LHCN-M2 (cell line): Measurements from ENCODE around the gene IL21. TPM values are rescaled to one million over a fixed set of nuclear protein-coding genes. Genes with fewer than 3 reads are reported as not detected.
A peak's percentile ranks its signal among the peaks of the same experiment; 100 is the strongest.
"Not testable (repeated sequence)": the region's sequence is repeated elsewhere in the genome, so short reads cannot be mapped to it uniquely, and the experiment has no call there.

Source experiments
- DNase-seq: peaks from one replicate; pipeline ENCODE4 v3.0.0-alpha.2; 2012; ENCODE audit warnings: low read depth
- polyA plus RNA-seq: library from polyadenylated mRNA; unstranded; fragments of >200 nt; gene quantifications from one replicate; pipeline ENCODE4 v1.2.1, GENCODE V29; 2012; ENCODE audit warnings: missing spikeins
- total RNA-seq: library from RNA; depleted of rRNA; stranded (reverse); fragments of >200 nt; gene quantifications from 2 replicates; pipeline ENCODE4 v1.2.3, GENCODE V29; 2014; rRNA removed

The IL21 gene
- not detected in 2 replicates for total RNA-seq
- polyA plus RNA-seq: not detected

GRCh38 chr4:122621016-122621507, at the start of gene IL21:
Gene IL21 (minus strand): TSS chr4:122621066. CDS start chr4:122621011, 55 bp downstream.
- DNase-seq: no peak

GRCh38 chr4:122669911-122670738, 49.3 kb upstream of the IL21 start:
- no peak for DNase-seq

- peak; percentile 95 for DNase-seq
Observed at GRCh38 chr4:122668241-122668640, 47.4 kb upstream of the IL21 start.

- peak; percentile 97 for DNase-seq
Observed at GRCh38 chr4:122666527-122667245, 45.8 kb upstream of the IL21 start.

- peak; percentile 46 for DNase-seq
Observed at GRCh38 chr4:122665161-122665929, 44.5 kb upstream of the IL21 start.

- peak; percentile 28 for DNase-seq
Observed at GRCh38 chr4:122663814-122664610, 43.1 kb upstream of the IL21 start.

GRCh38 chr4:122663291-122663690, 42.4 kb upstream of the IL21 start:
- DNase-seq: no peak

GRCh38 chr4:122662701-122663100, 41.8 kb upstream of the IL21 start:
- DNase-seq: no peak

- DNase-seq: peak; percentile 9
Observed at GRCh38 chr4:122661176-122662160, 40.6 kb upstream of the IL21 start.

- DNase-seq: no peak
Observed at GRCh38 chr4:122658818-122659295, 38.0 kb upstream of the IL21 start.

GRCh38 chr4:122658377-122658776, 37.5 kb upstream of the IL21 start:
- no peak for DNase-seq

- DNase-seq: no peak
Observed at GRCh38 chr4:122657553-122657952, 36.7 kb upstream of the IL21 start.

- DNase-seq: not testable (repeated sequence)
Observed at GRCh38 chr4:122656583-122656982, 35.7 kb upstream of the IL21 start.

GRCh38 chr4:122652379-122652778, 31.5 kb upstream of the IL21 start:
- peak; percentile 69 for DNase-seq

GRCh38 chr4:122650148-122650547, 29.3 kb upstream of the IL21 start:
- no peak for DNase-seq

GRCh38 chr4:122647656-122648055, 26.8 kb upstream of the IL21 start:
- DNase-seq: no peak

GRCh38 chr4:122643257-122643656, 22.4 kb upstream of the IL21 start:
- DNase-seq: no peak

GRCh38 chr4:122639181-122639580, 18.3 kb upstream of the IL21 start:
- peak; percentile 34 for DNase-seq

- no peak for DNase-seq
Observed at GRCh38 chr4:122636697-122637096, 15.8 kb upstream of the IL21 start.

GRCh38 chr4:122635205-122635604, 14.3 kb upstream of the IL21 start:
- DNase-seq: no peak
